Sigmoid colon (tissue), 7 donors: ENCODE data around the gene GRB10. TPM values are rescaled to one million over a fixed set of nuclear protein-coding genes. Genes with fewer than 3 reads are reported as not detected.

Experiments used
- DNase-seq: peaks from one replicate; pipeline ENCODE4 v3.0.0-alpha.2; 2019
- H3K27ac ChIP-seq, 4 donors: fragments of 200-600 bp; sonication (generic); one replicate each; pipeline ENCODE4 v1.5.1; 2016 to 2019; ENCODE audit warnings: mild to moderate bottlenecking in 1 of 4
- H3K27me3 ChIP-seq, 3 donors: fragments of 200-600 bp; sonication (generic); one replicate each; pipeline ENCODE4 v1.5.1; 2019; ENCODE audit warnings: mild to moderate bottlenecking in 1 of 3
- H3K36me3 ChIP-seq, 4 donors: fragments of 200-600 bp; sonication (generic); one replicate each; pipeline ENCODE4 v1.5.1; 2016 to 2019
- H3K4me1 ChIP-seq, 4 donors: fragments of 200-600 bp; sonication (generic); one replicate each; pipeline ENCODE4 v1.5.1; 2017 to 2019
- H3K4me3 ChIP-seq, 4 donors: fragments of 200-600 bp; sonication (generic); one replicate each; pipeline ENCODE4 v1.5.1; 2017 to 2019; ENCODE audit warnings: mild to moderate bottlenecking in 2 of 4, moderate library complexity in 1 of 4
- H3K9me3 ChIP-seq, 4 donors: fragments of 200-600 bp in 3 of 4; sonication (generic) in 3 of 4; one replicate each; pipeline versions ENCODE4 v1.5.1 to v1.6.1; 2013 to 2019
- CTCF ChIP-seq, 4 experiments: fragments of 450-650 bp in 3 of 4; fragments of 200-600 bp in 1 of 4; IDR thresholded peaks; one replicate each; pipeline ENCODE4 v1.5.1; 2016 to 2019; ENCODE audit warnings: antibody characterized with exemption in 4 of 4, mild to moderate bottlenecking in 3 of 4, moderate library complexity in 2 of 4
- EP300 ChIP-seq, 4 donors: sonication (generic); formaldehyde crosslinking; IDR thresholded peaks; one replicate each; pipeline ENCODE4 v1.6.1; 2017; ENCODE audit warnings: antibody characterized with exemption in 4 of 4
- POLR2A ChIP-seq, 2 donors: fragments of 450-650 bp; IDR thresholded peaks; one replicate each; pipeline ENCODE4 v1.6.1; 2016; ENCODE audit warnings: antibody characterized with exemption in 2 of 2, mild to moderate bottlenecking in 2 of 2, moderate library complexity in 2 of 2
- POLR2AphosphoS5 ChIP-seq, 4 donors: sonication (generic); formaldehyde crosslinking; IDR thresholded peaks; one replicate each; pipeline ENCODE4 v1.6.1; 2017; ENCODE audit warnings: antibody characterized with exemption in 4 of 4
- WGBS, 2 donors: extraction: QIAGEN DNeasy Blood & Tissue Kit; methylation state at CpG; one replicate each; pipeline ENCODE4 v1.1.7; 2013; 5-methylcytosine and 5-hydroxymethylcytosine counted together
- intact Hi-C: fragments of 100-400 bp; cut with DNase I; formaldehyde crosslinking; loops from one replicate; pipeline ENCODE4 v1.15.1; 2023
- polyA plus RNA-seq, 3 donors: library from polyadenylated mRNA; stranded (reverse); fragments of 200-250 nt; gene quantifications; one replicate each; pipeline ENCODE4 v1.2.3, GENCODE V29; 2013
- total RNA-seq, 4 donors: library from RNA; depleted of rRNA; stranded (reverse); fragments of >200 nt; gene quantifications; one replicate each; pipeline ENCODE4 v1.1.0, GENCODE V29; 2016
- donor health status: healthy with polysubstance abuse.
- donor health status: Bipolar disorder and iron deficiency.
- donor health status: healthy.

The GRB10 gene
- total and polyA plus RNA-seq, 7 donors: 2.1 to 83.6 (median 49.2) TPM

GRCh38 chr7:50822110-50822509 lies 39.4 kb upstream of the GRB10 start:
- no peaks in the 10 kb centered on the region for H3K27me3 ChIP-seq
- no peaks in the 10 kb centered on the region for H3K4me1 ChIP-seq
- no peak overlapping the region for H3K4me3 ChIP-seq
- WGBS, 2 donors: 23 to 53% methylated on average over 5 of the region's 5 CpGs
- H3K27ac ChIP-seq: no peak overlapping the region
- TF ChIP-seq POLR2A (IDR thresholded peaks at IDR 0.05) (no peak), CTCF (IDR thresholded peaks at IDR 0.05) (no peak), POLR2AphosphoS5 (IDR thresholded peaks at IDR 0.05) (no peak), EP300 (IDR thresholded peaks at IDR 0.05) (no peak)
- DNase-seq: no peak
- H3K9me3 ChIP-seq: no peaks in the 10 kb centered on the region
- intact Hi-C loops: no loop called here
- no peaks in the 10 kb centered on the region for H3K36me3 ChIP-seq

GRCh38 chr7:50821457-50822008 lies 38.8 kb upstream of the GRB10 start:
- Histone ChIP-seq H3K36me3 (no peaks in the 10 kb centered on the region), H3K27me3 (no peaks in the 10 kb centered on the region), H3K4me1 (no peaks in the 10 kb centered on the region), H3K27ac (no peak overlapping the region), H3K4me3 (no peak overlapping the region), H3K9me3 (no peaks in the 10 kb centered on the region)
- WGBS, 2 donors: 67 to 68% methylated on average over 11 of the region's 11 CpGs
- no peak for DNase-seq
- intact Hi-C loops: no loop called here
- TF ChIP-seq POLR2A (IDR thresholded peaks at IDR 0.05) (no peak), CTCF (IDR thresholded peaks at IDR 0.05) (no peak), EP300 (IDR thresholded peaks at IDR 0.05) (no peak), POLR2AphosphoS5 (IDR thresholded peaks at IDR 0.05) (no peak)

GRCh38 chr7:50818324-50818723 lies 35.6 kb upstream of the GRB10 start:
- H3K9me3 ChIP-seq: no peaks in the 10 kb centered on the region
- no peaks in the 10 kb centered on the region for H3K4me1 ChIP-seq
- no peak overlapping the region for H3K4me3 ChIP-seq
- H3K27ac ChIP-seq: no peak overlapping the region
- TF ChIP-seq CTCF (IDR thresholded peaks at IDR 0.05) (no peak), EP300 (IDR thresholded peaks at IDR 0.05) (no peak), POLR2A (IDR thresholded peaks at IDR 0.05) (no peak), POLR2AphosphoS5 (IDR thresholded peaks at IDR 0.05) (no peak)
- no peaks in the 10 kb centered on the region for H3K36me3 ChIP-seq
- DNase-seq: no peak
- H3K27me3 ChIP-seq: no peaks in the 10 kb centered on the region
- 70 to 85% methylated on average over 6 of the region's 6 CpGs for WGBS, 2 donors
- intact Hi-C loops: no loop called here

GRCh38 chr7:50817561-50817960 lies 34.9 kb upstream of the GRB10 start:
- H3K9me3 ChIP-seq: no peaks in the 10 kb centered on the region
- H3K27ac ChIP-seq: no peak overlapping the region
- 56 to 77% methylated on average over 1 of the region's 1 CpG for WGBS, 2 donors
- TF ChIP-seq CTCF (IDR thresholded peaks at IDR 0.05): no peak
- TF ChIP-seq EP300 (IDR thresholded peaks at IDR 0.05): no peak
- TF ChIP-seq POLR2AphosphoS5 (IDR thresholded peaks at IDR 0.05): no peak
- no peak for TF ChIP-seq POLR2A (IDR thresholded peaks at IDR 0.05)
- peaks cover 0 to 5% (median 0%) of the 10 kb centered on the region in 4 donors for H3K4me1 ChIP-seq
- intact Hi-C loops: no loop called here
- no peak for DNase-seq
- H3K27me3 ChIP-seq: no peaks in the 10 kb centered on the region
- H3K4me3 ChIP-seq: no peak overlapping the region
- no peaks in the 10 kb centered on the region for H3K36me3 ChIP-seq

- 95 to 96% methylated on average over 3 of the region's 3 CpGs for WGBS, 2 donors
- intact Hi-C loops: no loop called here
- no peaks in the 10 kb centered on the region for H3K36me3 ChIP-seq
- peaks cover 0 to 6% (median 0%) of the 10 kb centered on the region in 4 donors for H3K4me1 ChIP-seq
- no peak overlapping the region for H3K27ac ChIP-seq
- no peaks in the 10 kb centered on the region for H3K9me3 ChIP-seq
- DNase-seq: no peak
- TF ChIP-seq CTCF (IDR thresholded peaks at IDR 0.05) (no peak), EP300 (IDR thresholded peaks at IDR 0.05) (no peak)
- no peaks in the 10 kb centered on the region for H3K27me3 ChIP-seq
- H3K4me3 ChIP-seq: no peak overlapping the region
These were observed 32.4 kb upstream of the GRB10 start for GRCh38 chr7:50815138-50815537.
